Endothelial cell of umbilical vein (primary cell): ENCODE results near the gene GDPD4. TPM values are rescaled to one million over a fixed set of nuclear protein-coding genes. Genes with fewer than 3 reads are reported as not detected.

Source experiments
- BruUV-seq: library from RNA; stranded (reverse); fragments of 400-500 nt; replicated peaks from 2 replicates; lab custom pipeline; 2021; lab: Mats Ljungman, UMichigan
- CTCF ChIA-PET: fragments of 300-600, 350-600 bp; sonication (Branson Sonifier 250); formaldehyde crosslinking; loops from one replicate; lab custom pipeline; 2021; ENCODE audit warnings: antibody characterized with exemption, inconsistent platforms; lab: Charles Lee
- POLR2A ChIA-PET: fragments of 300-600, 350-600 bp; sonication (Branson Sonifier 250); formaldehyde crosslinking; loops from one replicate; lab custom pipeline; 2021; ENCODE audit warnings: antibody characterized with exemption, inconsistent platforms; lab: Charles Lee
- DNase-seq: peaks from one replicate; pipeline ENCODE4 v3.0.0-alpha.2; 2011; ENCODE audit warnings: low read depth, low spot score
- FAIRE-seq: peaks from 2 replicates; lab custom pipeline; 2011; peaks lifted over from hg19 to GRCh38; lab: Jason Lieb, UNC
- H2AFZ ChIP-seq: 2 replicates; pipeline ENCODE4 v1.6.0; 2012; ENCODE audit warnings: low read depth, low read length, control low read depth, inconsistent platforms
- H3K27ac ChIP-seq: 2 replicates; pipeline ENCODE4 v1.5.1; 2011; ENCODE audit warnings: low read depth, mild to moderate bottlenecking, control low read depth, low read length, moderate library complexity; ENCODE audit not compliant: insufficient read depth
- H3K27me3 ChIP-seq, 2 experiments: 2 replicates each; pipeline versions ENCODE4 v1.6.0 to v1.6.1; 2011; ENCODE audit warnings: low read length in 2 of 2, mixed read lengths in 1 of 2; ENCODE audit not compliant: control insufficient read depth in 2 of 2, insufficient read depth in 2 of 2
- H3K36me3 ChIP-seq, 2 experiments: 2 replicates in 1 of 2; 3 replicates in 1 of 2; pipeline ENCODE4 v1.5.1; 2011; ENCODE audit warnings: low read length in 2 of 2, mild to moderate bottlenecking in 1 of 2, moderate library complexity in 1 of 2; ENCODE audit not compliant: control insufficient read depth in 2 of 2, insufficient read depth in 2 of 2; ENCODE audit errors: extremely low read depth in 1 of 2
- H3K4me1 ChIP-seq: 3 replicates; pipeline ENCODE4 v1.5.1; 2011; ENCODE audit warnings: mild to moderate bottlenecking, low read length; ENCODE audit not compliant: control insufficient read depth, insufficient read depth; ENCODE audit errors: extremely low read depth
- H3K4me2 ChIP-seq: 2 replicates; pipeline ENCODE4 v1.6.1; 2011; ENCODE audit warnings: low read length, control low read depth, mixed read lengths; ENCODE audit not compliant: insufficient read depth
- H3K4me3 ChIP-seq, 3 experiments: fragments of 200-600 bp in 1 of 3; sonication (generic), shearing (Covaris generic) in 1 of 3; replicated peaks in 1 of 3; 2 replicates each; pipeline ENCODE4 v1.5.1; 2011 to 2016; ENCODE audit warnings: control low read depth in 3 of 3, low read length in 3 of 3, mild to moderate bottlenecking in 2 of 3, inconsistent platforms in 1 of 3, low read depth in 1 of 3, moderate library complexity in 1 of 3; ENCODE audit not compliant: insufficient read depth in 1 of 3
- H3K79me2 ChIP-seq: 2 replicates; pipeline ENCODE4 v1.6.0; 2012; ENCODE audit warnings: low read length, inconsistent platforms; ENCODE audit not compliant: control insufficient read depth, insufficient read depth
- H3K9ac ChIP-seq: replicated peaks from 2 replicates; pipeline ENCODE3; 2011; ENCODE audit warnings: low read length, control low read depth; ENCODE audit not compliant: insufficient read depth; ENCODE audit errors: extremely low read depth
- H3K9me1 ChIP-seq: replicated peaks from 3 replicates; pipeline ENCODE4 v1.6.0; 2011; ENCODE audit warnings: mild to moderate bottlenecking, low read length; ENCODE audit not compliant: control insufficient read depth, insufficient read depth; ENCODE audit errors: extremely low read depth
- H3K9me3 ChIP-seq: replicated peaks from 2 replicates; pipeline ENCODE4 v1.5.1; 2012; ENCODE audit warnings: low read length, inconsistent platforms; ENCODE audit not compliant: control insufficient read depth, insufficient read depth
- H4K20me1 ChIP-seq: replicated peaks from 2 replicates; pipeline ENCODE3; 2011; ENCODE audit warnings: mild to moderate bottlenecking, low read length; ENCODE audit not compliant: control insufficient read depth, insufficient read depth; ENCODE audit errors: extremely low read depth
- CTCF ChIP-seq, 2 donors: IDR thresholded peaks; 1 replicate in 1 of 2; 2 replicates in 1 of 2; pipeline ENCODE4 v1.5.1; 2011; ENCODE audit warnings: low read length in 2 of 2, mild to moderate bottlenecking in 2 of 2, moderate library complexity in 2 of 2, control low read depth in 1 of 2, inconsistent platforms in 1 of 2, low read depth in 1 of 2; ENCODE audit not compliant: insufficient read depth in 1 of 2; ENCODE audit errors: extremely low read depth in 1 of 2
- EZH2 ChIP-seq: IDR thresholded peaks from 2 replicates; pipeline ENCODE4 v1.6.1; 2012; ENCODE audit warnings: borderline replicate concordance, low read depth, mild to moderate bottlenecking, moderate library complexity, low read length, inconsistent platforms; ENCODE audit not compliant: severe bottlenecking
- FOS ChIP-seq: IDR thresholded peaks from 2 replicates; pipeline ENCODE4 v1.6.1; 2011; ENCODE audit warnings: mild to moderate bottlenecking, low read length, moderate library complexity, borderline replicate concordance; ENCODE audit not compliant: insufficient read depth
- GATA2 ChIP-seq: IDR thresholded peaks from 2 replicates; pipeline ENCODE4 v1.7.0; 2011; ENCODE audit warnings: low read depth, mild to moderate bottlenecking, moderate library complexity, mixed read lengths, low read length; ENCODE audit not compliant: insufficient read length, insufficient read depth
- JUN ChIP-seq: IDR thresholded peaks from 2 replicates; pipeline ENCODE4 v1.6.1; 2011; ENCODE audit warnings: borderline replicate concordance, low read depth; ENCODE audit not compliant: insufficient read length, insufficient read depth
- MAX ChIP-seq: IDR thresholded peaks from 2 replicates; pipeline ENCODE4 v1.6.1; 2011; ENCODE audit not compliant: insufficient read depth, insufficient read length
- MYC ChIP-seq: IDR thresholded peaks from one replicate; pipeline ENCODE4 v1.6.1; 2011; ENCODE audit warnings: mild to moderate bottlenecking, low read depth, low read length
- POLR2A ChIP-seq: IDR thresholded peaks from 2 replicates; pipeline ENCODE4 v1.6.1; 2012; ENCODE audit warnings: low read depth, mild to moderate bottlenecking, control low read depth, low read length
- POLR2AphosphoS5 ChIP-seq: IDR thresholded peaks from 2 replicates; pipeline ENCODE4 v1.6.1; 2012; ENCODE audit warnings: low read depth, mild to moderate bottlenecking, control low read depth, low read length, moderate library complexity; ENCODE audit not compliant: insufficient read depth
- dilution Hi-C: fragments of 300-500 bp; cut with MboI; formaldehyde crosslinking; loops from one replicate; pipeline ENCODE4 v1.15.0; 2019; ENCODE audit warnings: low sequenced_read_pairs; ENCODE audit not compliant: extremely low pct_ligation_motif_present
- intact Hi-C: fragments of 100-400 bp; cut with micrococcal nuclease; formaldehyde crosslinking; loops from one replicate; pipeline ENCODE4 v1.10.0; 2022
- polyA plus RNA-seq, 4 experiments: library from polyadenylated mRNA; depleted of rRNA in 3 of 4; stranded (reverse) in 3 of 4; unstranded in 1 of 4; fragments of >200 nt; gene quantifications; 2 replicates each; pipeline versions ENCODE4 v1.2.1 to v1.2.3, GENCODE V29; 2011 to 2012; ENCODE audit warnings: missing spikeins in 1 of 4
- total RNA-seq: library from RNA; stranded (reverse); gene quantifications from 2 replicates; pipeline ENCODE4 v1.2.3, GENCODE V29; 2021

Gene GDPD4
- total and polyA plus RNA-seq, 2 donors (not counting 3 experiments of a cell fraction or from before 2014, with no cell fraction given) = not detected

- no peak overlapping the region for H3K27ac ChIP-seq
- peaks cover 0 to 2% of the 10 kb centered on the region in 2 experiments for H3K27me3 ChIP-seq
- TF ChIP-seq MYC (no peak), POLR2A (no peak), JUN (no peak), CTCF (IDR thresholded peaks at IDR 0.05; ENCODE audit: extremely low read depth in 1 of 2, insufficient read depth in 1 of 2, low read depth in 1 of 2, low read length in 2 of 2) (no peak), EZH2 (no peak), MAX (no peak), FOS (no peak), POLR2AphosphoS5 (no peak), GATA2 (no peak)
- H4K20me1 ChIP-seq = no peaks in the 10 kb centered on the region
- H2AFZ ChIP-seq = no peak overlapping the region
- BruUV-seq = no TSS peak
- no peaks in the 10 kb centered on the region for H3K9me3 ChIP-seq
- no peak for FAIRE-seq
- H3K4me2 ChIP-seq = no peak overlapping the region
- intact Hi-C loops (no loop called here), dilution Hi-C loops (no loop called here)
- CTCF ChIA-PET = no interaction called here
- no peaks in the 10 kb centered on the region for H3K9me1 ChIP-seq
- DNase-seq = no peak
- no peak overlapping the region for H3K9ac ChIP-seq
- no peaks in the 10 kb centered on the region for H3K36me3 ChIP-seq
- H3K4me3 ChIP-seq = no peak overlapping the region
- POLR2A ChIA-PET = no interaction called here
- no peaks in the 10 kb centered on the region for H3K4me1 ChIP-seq
- no peaks in the 10 kb centered on the region for H3K79me2 ChIP-seq
Measured at GRCh38 chr11:77213029-77213579, 88.4 kb downstream of the GDPD4 start.
